ENCODE results near the gene GTF3C6. TPM values are rescaled to one million over a fixed set of nuclear protein-coding genes. Genes with fewer than 3 reads are reported as not detected.

The GTF3C6 gene
- total and polyA plus RNA-seq, 10 of the 15 experiments (the other 5 are each of a cell fraction or from before 2014, with no cell fraction given) = 42.8 to 261 (median 116) TPM

DNA sequence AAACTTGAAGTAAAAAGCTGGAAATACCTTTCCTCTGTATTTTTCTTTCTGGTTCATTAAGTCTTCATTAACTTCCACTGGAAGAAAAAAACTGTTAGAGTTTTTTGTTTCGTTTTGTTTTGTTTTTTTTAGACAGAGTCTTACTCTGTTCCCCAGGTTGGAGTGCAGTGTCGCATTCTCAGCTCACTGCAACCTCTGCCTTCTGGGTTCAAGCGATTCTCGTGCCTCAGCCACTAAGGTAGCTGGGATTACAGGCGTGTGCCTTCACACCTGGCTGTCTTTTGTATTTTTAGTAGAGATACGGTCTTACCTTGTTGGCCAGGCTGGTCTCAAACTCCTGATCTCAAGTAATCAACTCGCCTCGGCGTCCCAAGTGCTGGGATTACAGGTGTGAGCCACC, 38.2 kb downstream of the GTF3C6 start (continued):
- TF ChIP-seq, protein P1, sequence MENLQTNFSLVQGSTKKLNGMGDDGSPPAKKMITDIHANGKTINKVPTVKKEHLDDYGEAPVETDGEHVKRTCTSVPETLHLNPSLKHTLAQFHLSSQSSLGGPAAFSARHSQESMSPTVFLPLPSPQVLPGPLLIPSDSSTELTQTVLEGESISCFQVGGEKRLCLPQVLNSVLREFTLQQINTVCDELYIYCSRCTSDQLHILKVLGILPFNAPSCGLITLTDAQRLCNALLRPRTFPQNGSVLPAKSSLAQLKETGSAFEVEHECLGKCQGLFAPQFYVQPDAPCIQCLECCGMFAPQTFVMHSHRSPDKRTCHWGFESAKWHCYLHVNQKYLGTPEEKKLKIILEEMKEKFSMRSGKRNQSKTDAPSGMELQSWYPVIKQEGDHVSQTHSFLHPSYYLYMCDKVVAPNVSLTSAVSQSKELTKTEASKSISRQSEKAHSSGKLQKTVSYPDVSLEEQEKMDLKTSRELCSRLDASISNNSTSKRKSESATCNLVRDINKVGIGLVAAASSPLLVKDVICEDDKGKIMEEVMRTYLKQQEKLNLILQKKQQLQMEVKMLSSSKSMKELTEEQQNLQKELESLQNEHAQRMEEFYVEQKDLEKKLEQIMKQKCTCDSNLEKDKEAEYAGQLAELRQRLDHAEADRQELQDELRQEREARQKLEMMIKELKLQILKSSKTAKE (IDR thresholded peaks at IDR 0.05; ENCODE audit: low read depth, poor library complexity, severe bottlenecking) = no peak
- TF ChIP-seq SMAD5 (IDR thresholded peaks at IDR 0.05; ENCODE audit: low read depth) (no peak), FOS (IDR thresholded peaks at IDR 0.05; ENCODE audit: borderline replicate concordance, extremely low read depth, insufficient read length) (no peak), LARP7 (IDR thresholded peaks at IDR 0.05) (no peak)
- TF ChIP-seq, protein P2, sequence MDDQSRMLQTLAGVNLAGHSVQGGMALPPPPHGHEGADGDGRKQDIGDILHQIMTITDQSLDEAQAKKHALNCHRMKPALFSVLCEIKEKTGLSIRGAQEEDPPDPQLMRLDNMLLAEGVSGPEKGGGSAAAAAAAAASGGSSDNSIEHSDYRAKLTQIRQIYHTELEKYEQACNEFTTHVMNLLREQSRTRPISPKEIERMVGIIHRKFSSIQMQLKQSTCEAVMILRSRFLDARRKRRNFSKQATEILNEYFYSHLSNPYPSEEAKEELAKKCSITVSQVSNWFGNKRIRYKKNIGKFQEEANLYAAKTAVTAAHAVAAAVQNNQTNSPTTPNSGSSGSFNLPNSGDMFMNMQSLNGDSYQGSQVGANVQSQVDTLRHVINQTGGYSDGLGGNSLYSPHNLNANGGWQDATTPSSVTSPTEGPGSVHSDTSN (IDR thresholded peaks at IDR 0.05; ENCODE audit: insufficient replicate concordance, low read depth, low read length) = no peak

DNA sequence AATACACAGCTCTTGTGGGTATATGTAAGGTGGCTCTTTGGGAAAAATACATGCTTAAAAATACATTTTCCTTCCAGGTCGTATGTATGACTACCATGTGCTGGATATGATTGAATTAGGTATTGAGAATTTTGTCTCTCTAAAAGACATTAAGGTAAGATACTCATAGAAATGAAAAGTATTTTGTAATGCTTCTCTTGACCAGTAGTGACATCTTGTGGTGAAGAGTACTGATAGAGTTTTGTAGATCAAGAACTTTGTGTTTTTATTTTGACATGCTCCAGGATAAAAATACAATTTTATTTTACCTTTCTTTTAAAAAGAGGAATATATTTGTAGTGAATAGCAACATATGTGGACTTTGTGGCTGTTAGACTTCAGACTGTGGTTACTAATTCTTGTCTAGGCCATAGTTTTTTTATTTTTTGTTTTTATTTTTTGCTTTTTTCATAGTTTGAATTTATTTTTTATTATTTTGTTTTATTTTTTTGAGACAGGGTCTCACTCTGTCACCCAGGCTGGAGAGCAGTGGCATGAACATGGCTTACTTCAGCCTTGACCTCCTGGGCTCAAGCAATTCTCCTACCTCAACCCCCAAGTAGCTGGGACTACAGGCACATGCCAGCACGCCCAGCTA, 41.2 kb downstream of the GTF3C6 start:
- DNase-seq (ENCODE audit: low read depth, low spot score) (no peak), ATAC-seq (peak; percentile 52), FAIRE-seq (no peak)
- ChIA-PET POLR2A (no interaction called here), CTCF (interaction anchor here (0.8 to 1.9 kb wide), 8 partner anchors 9 to 473 kb away, joined by 3 to 7 read pairs (median 3); no protein-coding TSS in a partner anchor), RAD21 (ENCODE audit: unreplicated experiment) (interaction anchor here (0.9 to 1.9 kb wide), 3 partner anchors 120 to 381 kb away, joined by 3 to 7 read pairs (median 3); no protein-coding TSS in a partner anchor), SMC1A (ENCODE audit: uncharacterized antibody, unreplicated experiment) (interaction anchor here (1.4 to 2.0 kb wide), 2 partner anchors 317 to 318 kb away, joined by 4 to 7 read pairs; no protein-coding TSS in a partner anchor)
- no peak overlapping the region for H3K27ac ChIP-seq (ENCODE audit: control insufficient read depth, insufficient read depth)
- no peaks in the 10 kb centered on the region for H3K27me3 ChIP-seq (replicated peaks in 1 of 2; ENCODE audit: control insufficient read depth in 2 of 2, insufficient read depth in 2 of 2, low read length in 1 of 2)
- no peaks in the 10 kb centered on the region for H4K20me1 ChIP-seq (ENCODE audit: control insufficient read depth, insufficient read depth)
- 47% methylated on average over 2 of the region's 2 CpGs for WGBS (ENCODE audit: insufficient coverage, insufficient replicate concordance, low lambda C conversion rate, missing lambda C conversion rate)
- intact Hi-C loops (cut with micrococcal nuclease; ENCODE audit: unreplicated experiment) = loop anchor here (2.0 to 5.0 kb wide), 2 partner anchors 317 to 471 kb away; no protein-coding TSS in a partner anchor
- BruUV-seq (replicated peaks) = no TSS peak
- no peak overlapping the region for H3K4me2 ChIP-seq (ENCODE audit: control insufficient read depth, insufficient read depth)
- TF ChIP-seq, protein P3, sequence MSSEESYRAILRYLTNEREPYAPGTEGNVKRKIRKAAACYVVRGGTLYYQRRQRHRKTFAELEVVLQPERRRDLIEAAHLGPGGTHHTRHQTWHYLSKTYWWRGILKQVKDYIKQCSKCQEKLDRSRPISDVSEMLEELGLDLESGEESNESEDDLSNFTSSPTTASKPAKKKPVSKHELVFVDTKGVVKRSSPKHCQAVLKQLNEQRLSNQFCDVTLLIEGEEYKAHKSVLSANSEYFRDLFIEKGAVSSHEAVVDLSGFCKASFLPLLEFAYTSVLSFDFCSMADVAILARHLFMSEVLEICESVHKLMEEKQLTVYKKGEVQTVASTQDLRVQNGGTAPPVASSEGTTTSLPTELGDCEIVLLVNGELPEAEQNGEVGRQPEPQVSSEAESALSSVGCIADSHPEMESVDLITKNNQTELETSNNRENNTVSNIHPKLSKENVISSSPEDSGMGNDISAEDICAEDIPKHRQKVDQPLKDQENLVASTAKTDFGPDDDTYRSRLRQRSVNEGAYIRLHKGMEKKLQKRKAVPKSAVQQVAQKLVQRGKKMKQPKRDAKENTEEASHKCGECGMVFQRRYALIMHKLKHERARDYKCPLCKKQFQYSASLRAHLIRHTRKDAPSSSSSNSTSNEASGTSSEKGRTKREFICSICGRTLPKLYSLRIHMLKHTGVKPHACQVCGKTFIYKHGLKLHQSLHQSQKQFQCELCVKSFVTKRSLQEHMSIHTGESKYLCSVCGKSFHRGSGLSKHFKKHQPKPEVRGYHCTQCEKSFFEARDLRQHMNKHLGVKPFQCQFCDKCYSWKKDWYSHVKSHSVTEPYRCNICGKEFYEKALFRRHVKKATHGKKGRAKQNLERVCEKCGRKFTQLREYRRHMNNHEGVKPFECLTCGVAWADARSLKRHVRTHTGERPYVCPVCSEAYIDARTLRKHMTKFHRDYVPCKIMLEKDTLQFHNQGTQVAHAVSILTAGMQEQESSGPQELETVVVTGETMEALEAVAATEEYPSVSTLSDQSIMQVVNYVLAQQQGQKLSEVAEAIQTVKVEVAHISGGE (CRISPR knock-in tag; IDR thresholded peaks at IDR 0.05) = no peak
- TF ChIP-seq SMC3 (IDR thresholded peaks at IDR 0.05; ENCODE audit: borderline replicate concordance, low read length) (peak; percentile 31; the same call in 1 of the 2 replicates), RAD21 (IDR thresholded peaks at IDR 0.05; ENCODE audit: insufficient read depth, low read depth, low read length) (peak; percentile 55)
- TF ChIP-seq, protein P4, sequence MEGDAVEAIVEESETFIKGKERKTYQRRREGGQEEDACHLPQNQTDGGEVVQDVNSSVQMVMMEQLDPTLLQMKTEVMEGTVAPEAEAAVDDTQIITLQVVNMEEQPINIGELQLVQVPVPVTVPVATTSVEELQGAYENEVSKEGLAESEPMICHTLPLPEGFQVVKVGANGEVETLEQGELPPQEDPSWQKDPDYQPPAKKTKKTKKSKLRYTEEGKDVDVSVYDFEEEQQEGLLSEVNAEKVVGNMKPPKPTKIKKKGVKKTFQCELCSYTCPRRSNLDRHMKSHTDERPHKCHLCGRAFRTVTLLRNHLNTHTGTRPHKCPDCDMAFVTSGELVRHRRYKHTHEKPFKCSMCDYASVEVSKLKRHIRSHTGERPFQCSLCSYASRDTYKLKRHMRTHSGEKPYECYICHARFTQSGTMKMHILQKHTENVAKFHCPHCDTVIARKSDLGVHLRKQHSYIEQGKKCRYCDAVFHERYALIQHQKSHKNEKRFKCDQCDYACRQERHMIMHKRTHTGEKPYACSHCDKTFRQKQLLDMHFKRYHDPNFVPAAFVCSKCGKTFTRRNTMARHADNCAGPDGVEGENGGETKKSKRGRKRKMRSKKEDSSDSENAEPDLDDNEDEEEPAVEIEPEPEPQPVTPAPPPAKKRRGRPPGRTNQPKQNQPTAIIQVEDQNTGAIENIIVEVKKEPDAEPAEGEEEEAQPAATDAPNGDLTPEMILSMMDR (IDR thresholded peaks at IDR 0.05 in 2 of 3, conservative IDR thresholded peaks at IDR 0.05 in 1 of 3; ENCODE audit: control insufficient read depth in 2 of 3, extremely low read depth in 1 of 3, insufficient read depth in 1 of 3, low read depth in 3 of 3, low read length in 3 of 3) = peak in 2 of 3 experiments; percentile 13 to 26; a peak in 2 of 6 replicates
- H3K79me2 ChIP-seq (ENCODE audit: control insufficient read depth, insufficient read depth, low read length) = no peaks in the 10 kb centered on the region
- no peaks in the 10 kb centered on the region for H3K9me3 ChIP-seq (replicated peaks; ENCODE audit: control insufficient read depth, insufficient read depth, low read length)
- no peak overlapping the region for H2AFZ ChIP-seq (ENCODE audit: control insufficient read depth, low read depth, low read length)
- peaks cover 14 to 15% of the 10 kb centered on the region in 2 experiments for H3K36me3 ChIP-seq (ENCODE audit: control insufficient read depth in 2 of 2, insufficient read depth in 2 of 2, low read length in 1 of 2)
- no peaks in the 10 kb centered on the region for H3K4me1 ChIP-seq (ENCODE audit: control insufficient read depth, insufficient read depth, low read length)
- H3K4me3 ChIP-seq = no peak overlapping the region
- no peak overlapping the region for H3K9ac ChIP-seq (ENCODE audit: control insufficient read depth, insufficient read depth, low read length)
- in situ Hi-C loops (cut with MboI) = no loop called here

All from GM12878 (cell line).